Tibial artery (tissue), 4 donors: ENCODE results near the gene TTLL5.

Source experiments
- DNase-seq, 2 donors: peaks; one replicate each; pipeline ENCODE4 v3.0.0-alpha.2; 2019
- H3K27ac ChIP-seq, 2 donors: fragments of 200-600 bp; sonication (generic) in 1 of 2; 1 replicate in 1 of 2; 2 replicates in 1 of 2; pipeline ENCODE4 v1.5.1; 2018 to 2019; ENCODE audit warnings: mild to moderate bottlenecking in 1 of 2
- H3K27me3 ChIP-seq, 2 donors: fragments of 200-600 bp; sonication (generic) in 1 of 2; one replicate each; pipeline versions ENCODE4 v1.5.1 to v1.6.0; 2016 to 2019
- H3K36me3 ChIP-seq, 3 donors: fragments of 200-600 bp; sonication (generic) in 2 of 3; one replicate each; pipeline ENCODE4 v1.5.1; 2016 to 2019; ENCODE audit warnings: mild to moderate bottlenecking in 2 of 3
- H3K4me1 ChIP-seq, 4 donors: fragments of 200-600 bp; sonication (generic) in 2 of 4; 1 replicate in 3 of 4; 2 replicates in 1 of 4; pipeline ENCODE4 v1.5.1; 2016 to 2019
- H3K4me3 ChIP-seq, 2 donors: fragments of 200-600 bp; sonication (generic) in 1 of 2; 1 replicate in 1 of 2; 2 replicates in 1 of 2; pipeline ENCODE4 v1.5.1; 2018 to 2019; ENCODE audit warnings: mild to moderate bottlenecking in 2 of 2
- H3K9me3 ChIP-seq, 3 donors: fragments of 200-600 bp; sonication (generic) in 1 of 3; one replicate each; pipeline ENCODE4 v1.5.1; 2016 to 2019
- CTCF ChIP-seq, 2 experiments: fragments of 200-600 bp in 1 of 2; fragments of 450-650 bp in 1 of 2; IDR thresholded peaks; one replicate each; pipeline ENCODE4 v1.5.1; 2017 to 2019; ENCODE audit warnings: antibody characterized with exemption in 2 of 2, mild to moderate bottlenecking in 1 of 2, moderate library complexity in 1 of 2
- intact Hi-C: fragments of 100-400 bp; cut with DNase I; formaldehyde crosslinking; loops from one replicate; pipeline ENCODE4 v1.15.0; 2023; ENCODE audit warnings: low total_unique reads

The TTLL5 gene

GRCh38 chr14:75939200-75939599 lies 278.2 kb downstream of the TTLL5 start:
- no peak for DNase-seq
- H3K27me3 ChIP-seq = no peaks in the 10 kb centered on the region
- no peak for TF ChIP-seq CTCF (IDR thresholded peaks at IDR 0.05)
- no peaks in the 10 kb centered on the region for H3K9me3 ChIP-seq
- H3K27ac ChIP-seq = no peak overlapping the region
- no peaks in the 10 kb centered on the region for H3K4me1 ChIP-seq
- no peaks in the 10 kb centered on the region for H3K36me3 ChIP-seq
- intact Hi-C loops = loop anchor here (10.0 kb wide), 1 partner anchor 1824 kb away; no protein-coding TSS in a partner anchor
- H3K4me3 ChIP-seq = no peak overlapping the region

- intact Hi-C loops = no loop called here
- Histone ChIP-seq H3K4me3 (no peak overlapping the region), H3K4me1 (no peaks in the 10 kb centered on the region), H3K36me3 (no peaks in the 10 kb centered on the region), H3K27me3 (no peaks in the 10 kb centered on the region), H3K27ac (no peak overlapping the region), H3K9me3 (no peaks in the 10 kb centered on the region)
- DNase-seq = no peak
- TF ChIP-seq CTCF (IDR thresholded peaks at IDR 0.05) = no peak
Measured at GRCh38 chr14:75941030-75941429, 280.0 kb downstream of the TTLL5 start.

GRCh38 chr14:75944607-75945241 lies 283.7 kb downstream of the TTLL5 start:
- no peaks in the 10 kb centered on the region for H3K9me3 ChIP-seq
- no peak overlapping the region for H3K4me3 ChIP-seq
- no peak for TF ChIP-seq CTCF (IDR thresholded peaks at IDR 0.05)
- no peaks in the 10 kb centered on the region for H3K27me3 ChIP-seq
- DNase-seq = no peak
- no peaks in the 10 kb centered on the region for H3K4me1 ChIP-seq
- H3K36me3 ChIP-seq = no peaks in the 10 kb centered on the region
- no peak overlapping the region for H3K27ac ChIP-seq
- intact Hi-C loops = no loop called here

GRCh38 chr14:75946785-75947184 lies 285.7 kb downstream of the TTLL5 start:
- no peaks in the 10 kb centered on the region for H3K9me3 ChIP-seq
- TF ChIP-seq CTCF (IDR thresholded peaks at IDR 0.05) = no peak
- no peak overlapping the region for H3K4me3 ChIP-seq
- H3K27ac ChIP-seq = no peak overlapping the region
- intact Hi-C loops = no loop called here
- H3K4me1 ChIP-seq = no peaks in the 10 kb centered on the region
- no peaks in the 10 kb centered on the region for H3K36me3 ChIP-seq
- no peaks in the 10 kb centered on the region for H3K27me3 ChIP-seq
- DNase-seq = no peak

- Histone ChIP-seq H3K27me3 (no peaks in the 10 kb centered on the region), H3K9me3 (no peaks in the 10 kb centered on the region), H3K4me3 (no peak overlapping the region), H3K27ac (no peak overlapping the region), H3K4me1 (no peaks in the 10 kb centered on the region), H3K36me3 (peaks cover 0 to 11% (median 3%) of the 10 kb centered on the region in 3 donors)
- intact Hi-C loops = no loop called here
- no peak for TF ChIP-seq CTCF (IDR thresholded peaks at IDR 0.05)
- no peak for DNase-seq
Measured at GRCh38 chr14:75952489-75952888, 291.4 kb downstream of the TTLL5 start.

GRCh38 chr14:75959031-75959430 lies 298.0 kb downstream of the TTLL5 start:
- Histone ChIP-seq H3K27me3 (no peaks in the 10 kb centered on the region), H3K4me3 (no peak overlapping the region), H3K4me1 (no peaks in the 10 kb centered on the region), H3K36me3 (peaks cover 26 to 71% (median 65%) of the 10 kb centered on the region in 3 donors), H3K27ac (no peak overlapping the region), H3K9me3 (no peaks in the 10 kb centered on the region)
- intact Hi-C loops = no loop called here
- no peak for TF ChIP-seq CTCF (IDR thresholded peaks at IDR 0.05)
- DNase-seq = no peak
